ENCODE measurements around the gene NEB. TPM values are rescaled to one million over a fixed set of nuclear protein-coding genes. Genes with fewer than 3 reads are reported as not detected.
"Not testable (repeated sequence)": the region's sequence is repeated elsewhere in the genome, so short reads cannot be mapped to it uniquely, and the experiment has no call there.

Gene NEB
- total RNA-seq, 5 donors from 2014 or later (not counting 1 experiment from before 2014, with no cell fraction given), result 0.91 to 1.4 (median 1.3) TPM

DNA sequence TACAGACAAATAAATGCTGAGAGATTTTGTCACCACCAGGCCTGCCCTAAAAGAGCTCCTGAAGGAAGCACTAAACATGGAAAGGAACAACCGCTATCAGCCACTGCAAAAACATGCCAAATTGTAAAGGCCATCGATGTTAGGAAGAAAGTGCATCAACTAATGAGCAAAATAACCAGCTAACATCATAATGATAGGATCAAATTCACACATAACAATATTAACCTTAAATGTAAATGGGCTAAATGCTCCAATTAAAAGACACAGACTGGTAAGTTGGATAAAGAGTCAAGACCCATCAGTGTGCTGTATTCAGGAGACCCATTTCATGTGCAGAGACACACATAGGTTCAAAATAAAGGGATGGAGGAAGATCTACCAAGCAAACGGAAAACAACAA, 11.0 kb upstream of the NEB start:
- POLR2A ChIA-PET; H3K27ac ChIP-seq (ENCODE audit: low read length); H3K9me3 ChIP-seq; H3K27me3 Mint-ChIP-seq; H3K4me1 ChIP-seq (ENCODE audit: control insufficient read depth in 1 of 2, extremely low read depth in 1 of 2, insufficient read depth in 2 of 2, low read length in 2 of 2); DNase-seq; CTCF ChIA-PET; H3K27ac Mint-ChIP-seq; H3K4me3 Mint-ChIP-seq; H3K4me1 Mint-ChIP-seq; H3K27me3 ChIP-seq (replicated peaks in 1 of 2; ENCODE audit: control insufficient read depth in 2 of 2, extremely low read depth in 1 of 2, insufficient read depth in 2 of 2, low read length in 1 of 2); H3K4me3 ChIP-seq (ENCODE audit: control insufficient read depth in 1 of 2, extremely low read depth in 1 of 2, low read length in 1 of 2); H3K36me3 ChIP-seq (ENCODE audit: control insufficient read depth in 2 of 2, extremely low read depth in 1 of 2, insufficient read depth in 1 of 2, low read length in 1 of 2); ATAC-seq (replicated peaks in 1 of 4): not testable (repeated sequence)
- no CpG with 5 or more reads among the region's 3 CpGs for WGBS (ENCODE audit: insufficient coverage)
- peaks cover 32% of the 10 kb centered on the region for H3K36me3 Mint-ChIP-seq
- peaks cover 5 to 15% (median 10%) of the 10 kb centered on the region in 3 donors for H3K9me3 Mint-ChIP-seq

DNA sequence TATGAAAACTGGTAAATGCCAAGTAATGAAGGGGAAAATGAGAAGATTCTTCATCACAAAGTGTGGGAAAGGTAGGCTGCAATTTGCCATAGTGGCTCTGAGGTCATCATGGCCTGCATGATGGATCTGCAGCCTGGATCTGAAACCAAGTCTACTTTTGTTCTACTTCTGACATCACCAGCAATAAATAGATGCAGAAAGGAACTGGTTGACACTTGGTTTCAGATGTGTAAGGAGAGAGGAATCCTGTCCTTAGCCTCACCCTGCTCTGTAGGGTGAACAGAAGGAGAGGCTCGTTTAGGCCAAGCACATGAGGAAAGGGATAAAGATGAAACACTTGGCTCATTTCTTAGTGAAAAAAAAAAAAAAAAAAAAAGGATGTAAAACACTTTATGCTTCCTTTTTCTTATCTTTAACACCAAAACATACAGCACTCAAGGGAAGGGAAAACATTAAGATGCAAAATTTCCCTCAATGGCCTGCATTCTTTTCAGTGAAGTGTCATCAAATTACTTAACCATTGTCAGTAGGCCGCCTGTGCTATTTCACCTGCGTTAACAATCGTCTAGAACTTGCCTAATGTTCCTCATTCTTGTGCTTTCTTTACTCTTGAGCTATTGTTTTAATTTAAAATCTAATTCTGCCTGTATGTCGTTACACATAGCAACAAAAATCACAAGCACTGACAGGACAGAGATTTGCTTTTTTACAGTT, 3.9 kb downstream of the NEB start:
- Mint-ChIP-seq H3K4me1 (peaks cover 0 to 10% (median 2%) of the 10 kb centered on the region in 3 donors), H3K9me3 (no peaks in the 10 kb centered on the region), H3K27ac (no peak overlapping the region), H3K36me3 (no peaks in the 10 kb centered on the region), H3K4me3 (no peak overlapping the region), H3K27me3 (no peaks in the 10 kb centered on the region)
- Histone ChIP-seq H3K4me1 (ENCODE audit: control insufficient read depth in 1 of 2, extremely low read depth in 1 of 2, insufficient read depth in 2 of 2, low read length in 2 of 2) (no peaks in the 10 kb centered on the region), H3K9me3 (no peaks in the 10 kb centered on the region), H3K27me3 (replicated peaks in 1 of 2; ENCODE audit: control insufficient read depth in 2 of 2, extremely low read depth in 1 of 2, insufficient read depth in 2 of 2, low read length in 1 of 2) (no peaks in the 10 kb centered on the region), H3K36me3 (ENCODE audit: control insufficient read depth in 2 of 2, extremely low read depth in 1 of 2, insufficient read depth in 1 of 2, low read length in 1 of 2) (no peaks in the 10 kb centered on the region), H3K27ac (ENCODE audit: low read length) (no peak overlapping the region), H3K4me3 (ENCODE audit: control insufficient read depth in 1 of 2, extremely low read depth in 1 of 2, low read length in 1 of 2) (no peak overlapping the region)
- ChIA-PET POLR2A (no interaction called here), CTCF (no interaction called here)
- ATAC-seq (replicated peaks in 1 of 4) (no peak), DNase-seq (no peak)
- no CpG with 5 or more reads among the region's 5 CpGs for WGBS (ENCODE audit: insufficient coverage)

DNA sequence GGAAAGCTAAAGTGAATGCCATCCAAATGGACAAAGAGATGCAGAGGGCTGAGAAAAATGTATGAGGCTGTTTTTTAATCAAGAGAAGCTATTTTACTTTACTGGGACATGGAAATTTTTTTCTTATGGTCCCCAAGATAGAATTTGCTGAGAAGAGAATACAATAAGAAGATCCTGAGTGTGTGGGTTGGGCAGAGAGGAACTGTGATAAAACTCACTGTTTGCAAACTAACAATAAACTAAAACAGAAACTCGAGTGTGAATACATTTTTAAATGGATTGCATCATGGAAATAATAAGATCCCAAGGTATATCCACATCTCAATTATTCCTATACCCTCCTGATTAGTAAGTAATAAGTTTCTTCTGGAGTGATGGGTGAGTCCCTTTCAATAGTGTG, 4.4 kb downstream of the NEB start:
- no peaks in the 10 kb centered on the region for H3K4me1 ChIP-seq (ENCODE audit: control insufficient read depth in 1 of 2, extremely low read depth in 1 of 2, insufficient read depth in 2 of 2, low read length in 2 of 2)
- peaks cover 0 to 10% (median 2%) of the 10 kb centered on the region in 3 donors for H3K4me1 Mint-ChIP-seq
- H3K27me3 Mint-ChIP-seq, result no peaks in the 10 kb centered on the region
- H3K4me3 ChIP-seq (ENCODE audit: control insufficient read depth in 1 of 2, extremely low read depth in 1 of 2, low read length in 1 of 2), result no peak overlapping the region
- ChIA-PET CTCF (no interaction called here), POLR2A (no interaction called here)
- ATAC-seq (replicated peaks in 1 of 4) (no peak), DNase-seq (no peak)
- H3K9me3 ChIP-seq, result no peaks in the 10 kb centered on the region
- no peaks in the 10 kb centered on the region for H3K27me3 ChIP-seq (replicated peaks in 1 of 2; ENCODE audit: control insufficient read depth in 2 of 2, extremely low read depth in 1 of 2, insufficient read depth in 2 of 2, low read length in 1 of 2)
- no peaks in the 10 kb centered on the region for H3K9me3 Mint-ChIP-seq
- H3K36me3 Mint-ChIP-seq, result peaks cover under 1% of the 10 kb centered on the region
- H3K36me3 ChIP-seq (ENCODE audit: control insufficient read depth in 2 of 2, extremely low read depth in 1 of 2, insufficient read depth in 1 of 2, low read length in 1 of 2), result no peaks in the 10 kb centered on the region
- no peak overlapping the region for H3K27ac Mint-ChIP-seq
- no peak overlapping the region for H3K27ac ChIP-seq (ENCODE audit: low read length)
- WGBS (ENCODE audit: insufficient coverage), result no CpG with 5 or more reads among the region's 1 CpG
- no peak overlapping the region for H3K4me3 Mint-ChIP-seq

DNA sequence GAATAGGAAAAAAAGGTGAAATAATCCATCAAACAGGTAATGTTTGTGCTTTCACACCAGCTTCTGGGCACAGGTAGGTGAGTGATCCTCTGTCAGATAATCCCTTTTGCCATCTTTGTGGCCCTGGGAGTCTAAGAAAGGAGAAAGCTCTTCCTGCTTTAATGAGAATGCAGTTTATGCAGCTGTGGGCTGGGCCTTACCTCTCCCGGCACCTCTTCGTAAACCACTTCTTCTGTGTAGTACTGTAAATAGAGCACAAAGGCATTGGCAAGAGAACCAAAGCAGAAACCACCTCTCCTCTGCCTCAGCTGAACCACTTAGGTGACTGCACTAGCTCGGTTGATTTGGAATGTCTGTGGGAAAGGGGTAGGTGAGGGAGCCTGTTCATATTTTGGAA, 4.9 kb downstream of the NEB start:
- Histone ChIP-seq H3K9me3 (no peaks in the 10 kb centered on the region), H3K27me3 (replicated peaks in 1 of 2; ENCODE audit: control insufficient read depth in 2 of 2, extremely low read depth in 1 of 2, insufficient read depth in 2 of 2, low read length in 1 of 2) (no peaks in the 10 kb centered on the region), H3K27ac (ENCODE audit: low read length) (no peak overlapping the region), H3K36me3 (ENCODE audit: control insufficient read depth in 2 of 2, extremely low read depth in 1 of 2, insufficient read depth in 1 of 2, low read length in 1 of 2) (no peaks in the 10 kb centered on the region), H3K4me1 (ENCODE audit: control insufficient read depth in 1 of 2, extremely low read depth in 1 of 2, insufficient read depth in 2 of 2, low read length in 2 of 2) (no peaks in the 10 kb centered on the region), H3K4me3 (ENCODE audit: control insufficient read depth in 1 of 2, extremely low read depth in 1 of 2, low read length in 1 of 2) (no peak overlapping the region)
- ATAC-seq (replicated peaks in 1 of 4), result no peak
- H3K4me1 Mint-ChIP-seq, result peaks cover 0 to 10% (median 2%) of the 10 kb centered on the region in 3 donors
- no peaks in the 10 kb centered on the region for H3K27me3 Mint-ChIP-seq
- DNase-seq, result no peak
- H3K4me3 Mint-ChIP-seq, result no peak overlapping the region
- H3K27ac Mint-ChIP-seq, result no peak overlapping the region
- ChIA-PET CTCF (no interaction called here), POLR2A (interaction anchor here in 1 of 2 donors (0.6 kb wide), 1 partner anchor 1545 kb away, joined by 3 read pairs; no protein-coding TSS in a partner anchor)
- no CpG with 5 or more reads among the region's 3 CpGs for WGBS (ENCODE audit: insufficient coverage)
- H3K9me3 Mint-ChIP-seq, result no peaks in the 10 kb centered on the region
- peaks cover 3% of the 10 kb centered on the region for H3K36me3 Mint-ChIP-seq

DNA sequence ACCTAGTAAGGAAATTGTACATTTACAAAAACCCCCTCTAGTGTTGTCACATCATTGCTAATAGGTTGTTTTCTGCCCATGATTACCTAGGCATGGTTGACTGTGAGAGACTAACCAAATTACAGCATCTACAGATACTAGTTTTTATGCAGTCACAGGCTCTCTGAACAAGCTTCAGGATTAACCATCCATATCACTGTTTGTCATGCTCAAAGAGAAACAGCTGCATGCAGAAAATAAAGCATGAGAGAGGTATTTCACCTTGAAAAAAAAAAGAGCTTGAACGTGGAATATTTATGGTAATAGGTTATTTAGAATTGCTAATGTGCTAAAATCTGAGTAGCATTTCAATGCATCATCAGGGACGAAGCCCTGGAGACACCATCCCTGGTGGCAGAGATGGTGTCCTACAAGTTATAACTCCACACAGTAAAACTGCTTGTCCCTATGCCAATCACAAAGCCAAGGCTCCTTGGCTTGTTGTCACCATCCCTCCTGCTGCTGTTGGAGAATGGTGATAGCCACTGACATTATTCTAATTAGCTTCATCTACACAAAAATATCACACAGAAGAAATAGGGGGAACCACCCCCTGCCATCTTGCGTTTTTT, 5.4 kb downstream of the NEB start:
- WGBS (ENCODE audit: insufficient coverage), result 75% methylated on average over 1 of the region's 3 CpGs
- Mint-ChIP-seq H3K27ac (no peak overlapping the region), H3K36me3 (peaks cover 6% of the 10 kb centered on the region), H3K9me3 (no peaks in the 10 kb centered on the region), H3K27me3 (no peaks in the 10 kb centered on the region), H3K4me1 (peaks cover 0 to 10% (median 2%) of the 10 kb centered on the region in 3 donors), H3K4me3 (no peak overlapping the region)
- Histone ChIP-seq H3K4me3 (ENCODE audit: control insufficient read depth in 1 of 2, extremely low read depth in 1 of 2, low read length in 1 of 2) (no peak overlapping the region), H3K36me3 (ENCODE audit: control insufficient read depth in 2 of 2, extremely low read depth in 1 of 2, insufficient read depth in 1 of 2, low read length in 1 of 2) (no peaks in the 10 kb centered on the region), H3K27me3 (replicated peaks in 1 of 2; ENCODE audit: control insufficient read depth in 2 of 2, extremely low read depth in 1 of 2, insufficient read depth in 2 of 2, low read length in 1 of 2) (no peaks in the 10 kb centered on the region), H3K4me1 (ENCODE audit: control insufficient read depth in 1 of 2, extremely low read depth in 1 of 2, insufficient read depth in 2 of 2, low read length in 2 of 2) (no peaks in the 10 kb centered on the region), H3K9me3 (no peaks in the 10 kb centered on the region), H3K27ac (ENCODE audit: low read length) (no peak overlapping the region)
- POLR2A ChIA-PET, result interaction anchor here in 1 of 2 donors (0.6 kb wide), 1 partner anchor 1545 kb away, joined by 3 read pairs; no protein-coding TSS in a partner anchor
- CTCF ChIA-PET, result no interaction called here
- DNase-seq (no peak), ATAC-seq (replicated peaks in 1 of 4) (no peak)

DNA sequence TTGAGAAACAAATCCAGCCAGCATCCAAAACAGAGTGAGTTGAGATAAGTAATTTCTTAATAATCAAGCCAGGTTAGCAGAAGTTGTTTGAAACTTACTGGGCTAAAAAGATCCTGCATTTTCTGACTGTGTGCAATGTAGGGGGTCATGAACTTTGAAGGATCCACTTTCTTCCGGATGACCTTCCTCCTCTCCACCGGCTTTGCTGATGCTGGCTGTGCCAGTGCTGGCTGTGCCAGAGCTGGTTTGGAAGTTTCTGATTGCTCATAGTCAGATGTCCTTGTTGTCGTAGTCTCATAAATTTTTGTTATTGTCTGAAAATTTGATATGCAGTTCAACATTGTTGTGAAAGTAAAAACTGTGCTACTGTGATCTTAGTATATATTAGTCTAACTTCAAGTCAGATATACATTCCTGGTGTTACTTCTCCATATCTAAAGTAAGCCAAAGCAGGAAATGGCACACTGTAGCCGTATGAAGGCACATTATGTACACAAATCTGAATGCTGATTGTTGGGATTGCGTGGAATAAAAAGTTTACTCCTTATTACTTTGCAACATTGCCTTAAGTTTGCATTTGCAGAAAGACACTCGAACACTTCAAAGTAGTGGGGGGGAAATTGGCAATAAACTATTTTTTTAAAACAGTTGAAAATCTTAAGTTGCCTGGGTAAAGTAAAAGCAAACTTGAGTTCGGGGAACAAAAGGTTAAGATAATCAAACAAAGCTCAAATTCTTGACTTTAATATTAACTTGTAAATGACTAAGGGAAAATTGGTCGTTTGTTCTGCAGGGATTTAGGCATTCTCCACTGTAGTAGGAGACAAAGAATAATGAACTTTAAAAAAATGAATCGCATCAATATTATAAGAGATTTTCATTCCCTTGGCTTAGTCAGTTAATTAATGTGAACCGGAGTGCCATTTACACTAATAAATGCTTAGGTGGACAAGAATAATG, 6.4 kb downstream of the NEB start:
- H3K4me3 Mint-ChIP-seq, result no peak overlapping the region
- no peaks in the 10 kb centered on the region for H3K27me3 ChIP-seq (replicated peaks in 1 of 2; ENCODE audit: control insufficient read depth in 2 of 2, extremely low read depth in 1 of 2, insufficient read depth in 2 of 2, low read length in 1 of 2)

More for the DNA sequence above, 6.4 kb downstream of the NEB start:
- 100% methylated on average over 1 of the region's 10 CpGs for WGBS (ENCODE audit: insufficient coverage)
- Mint-ChIP-seq H3K27me3 (no peaks in the 10 kb centered on the region), H3K9me3 (no peaks in the 10 kb centered on the region), H3K27ac (no peak overlapping the region), H3K36me3 (peaks cover 7% of the 10 kb centered on the region), H3K4me1 (peaks cover 0 to 10% (median 2%) of the 10 kb centered on the region in 3 donors)
- CTCF ChIA-PET, result no interaction called here
- no peak for DNase-seq
- Histone ChIP-seq H3K4me3 (ENCODE audit: control insufficient read depth in 1 of 2, extremely low read depth in 1 of 2, low read length in 1 of 2) (no peak overlapping the region), H3K9me3 (no peaks in the 10 kb centered on the region), H3K27ac (ENCODE audit: low read length) (no peak overlapping the region), H3K36me3 (ENCODE audit: control insufficient read depth in 2 of 2, extremely low read depth in 1 of 2, insufficient read depth in 1 of 2, low read length in 1 of 2) (no peaks in the 10 kb centered on the region), H3K4me1 (ENCODE audit: control insufficient read depth in 1 of 2, extremely low read depth in 1 of 2, insufficient read depth in 2 of 2, low read length in 2 of 2) (no peaks in the 10 kb centered on the region)
- ATAC-seq (replicated peaks in 1 of 4), result no peak
- POLR2A ChIA-PET, result no interaction called here

Data from T-cell (primary cell).